Kidney (tissue), 14 donors: ENCODE data around the gene MUC20. TPM values are rescaled to one million over a fixed set of nuclear protein-coding genes. Genes with fewer than 3 reads are reported as not detected.

ENCODE experiments used
- DNase-seq, 5 donors: peaks; one replicate each; pipeline ENCODE4 v3.0.0-alpha.2; 2013 to 2020
- FAIRE-seq: peaks from 2 replicates; lab custom pipeline; 2012; peaks lifted over from hg19 to GRCh38; lab: Jason Lieb, UNC
- H3K27ac ChIP-seq, 2 donors: one replicate each; pipeline ENCODE4 v1.7.0; 2013; ENCODE audit warnings: low read depth in 2 of 2, low read length in 2 of 2, inconsistent platforms in 1 of 2
- H3K27me3 ChIP-seq: one replicate; pipeline ENCODE4 v1.7.1; 2013; ENCODE audit warnings: low read length, inconsistent platforms; ENCODE audit not compliant: control insufficient read depth, insufficient read depth
- H3K36me3 ChIP-seq, 3 donors: one replicate each; pipeline versions ENCODE4 v1.7.0 to v1.7.1; 2013; ENCODE audit warnings: low read length in 3 of 3, control low read depth in 1 of 3, inconsistent platforms in 1 of 3; ENCODE audit not compliant: insufficient read depth in 3 of 3, control insufficient read depth in 2 of 3
- H3K4me1 ChIP-seq, 3 donors: one replicate each; pipeline versions ENCODE4 v1.7.0 to v1.7.1; 2013; ENCODE audit warnings: low read length in 3 of 3, inconsistent platforms in 1 of 3, low read depth in 1 of 3; ENCODE audit not compliant: control insufficient read depth in 2 of 3, insufficient read depth in 2 of 3
- H3K4me3 ChIP-seq, 3 donors: one replicate each; pipeline versions ENCODE4 v1.7.0 to v1.8.1; 2013; ENCODE audit warnings: low read length in 3 of 3, control low read depth in 1 of 3, inconsistent platforms in 1 of 3
- H3K9ac ChIP-seq, 3 donors: one replicate each; pipeline versions ENCODE4 v1.7.0 to v1.7.1; 2013; ENCODE audit warnings: low read length in 3 of 3, control low read depth in 1 of 3, inconsistent platforms in 1 of 3
- H3K9me3 ChIP-seq, 3 donors: one replicate each; pipeline versions ENCODE4 v1.7.0 to v1.7.1; 2013; ENCODE audit warnings: low read length in 3 of 3, control low read depth in 1 of 3, inconsistent platforms in 1 of 3; ENCODE audit not compliant: control insufficient read depth in 2 of 3, insufficient read depth in 1 of 3
- CTCF ChIP-seq: IDR thresholded peaks from 3 replicates; pipeline ENCODE4 v1.5.1; 2012; ENCODE audit warnings: mild to moderate bottlenecking, moderate library complexity, borderline replicate concordance; ENCODE audit not compliant: insufficient read depth; ENCODE audit errors: extremely low read depth
- intact Hi-C: fragments of 100-400 bp; cut with DNase I; formaldehyde crosslinking; loops from one replicate; pipeline ENCODE4 v1.11.1; 2022
- polyA plus RNA-seq: library from polyadenylated mRNA; stranded (reverse); fragments of 350-450 nt; fragmentation: Illumina TruSeq; extraction: RNeasy Lipid Tissue Mini Kit (QIAGEN cat#74804); gene quantifications from one replicate; pipeline ENCODE4 v1.2.3, GENCODE V29; 2014; ENCODE audit warnings: low read depth, low replicate concordance; ENCODE audit not compliant: insufficient read depth
- total RNA-seq: library from RNA; stranded (reverse); fragmentation: NEBNext Ultra II Directional; extraction: Animal tissue kit (Norgen Biotek cat#: 25700); gene quantifications from one replicate; pipeline ENCODE4 v1.2.1, GENCODE V29; 2021
- donor health status: control.
- donor health status: control.
- donor health status: control.
- donor health status: control.
- donor health status: control.
- donor health status: DM: yes; HTN: yes; CAD: no.
- donor health status: Normal renal cell carcinoma (clear cell type).

MUC20 gene
- total and polyA plus RNA-seq, 2 donors from 2014 or later: 42.6 to 53.3 TPM

GRCh38 chr3:195715134-195715533 lies 5.6 kb upstream of the MUC20 start:
- no peaks in the 10 kb centered on the region for H3K4me1 ChIP-seq
- H3K9me3 ChIP-seq: no peaks in the 10 kb centered on the region
- no peak for TF ChIP-seq CTCF
- H3K36me3 ChIP-seq: peaks cover 0 to 30% (median 13%) of the 10 kb centered on the region in 3 donors
- no peaks in the 10 kb centered on the region for H3K27me3 ChIP-seq
- intact Hi-C loops: no loop called here
- H3K4me3 ChIP-seq: no peak overlapping the region
- DNase-seq (no peak), FAIRE-seq (no peak)
- H3K27ac ChIP-seq: no peak overlapping the region
- H3K9ac ChIP-seq: no peak overlapping the region

GRCh38 chr3:195715583-195716266 lies 5.1 kb upstream of the MUC20 start:
- TF ChIP-seq CTCF: no peak
- FAIRE-seq: no peak
- Histone ChIP-seq H3K27ac (peak overlapping the region in 1 of 2 donors; percentile 28), H3K9me3 (no peaks in the 10 kb centered on the region), H3K36me3 (peaks cover 0 to 30% (median 13%) of the 10 kb centered on the region in 3 donors), H3K4me1 (no peaks in the 10 kb centered on the region), H3K27me3 (no peaks in the 10 kb centered on the region), H3K4me3 (no peak overlapping the region), H3K9ac (no peak overlapping the region)
- intact Hi-C loops: no loop called here
- DNase-seq: peak in 1 of 5 donors; percentile 37

GRCh38 chr3:195717416-195717815 lies 3.4 kb upstream of the MUC20 start:
- no peaks in the 10 kb centered on the region for H3K27me3 ChIP-seq
- no peak overlapping the region for H3K9ac ChIP-seq
- DNase-seq (peak in 1 of 5 donors; percentile 60), FAIRE-seq (no peak)
- no peak for TF ChIP-seq CTCF
- no peak overlapping the region for H3K27ac ChIP-seq
- H3K4me3 ChIP-seq: no peak overlapping the region
- H3K36me3 ChIP-seq: peaks cover 0 to 17% (median 7%) of the 10 kb centered on the region in 3 donors
- peaks cover 0 to 2% (median 0%) of the 10 kb centered on the region in 3 donors for H3K4me1 ChIP-seq
- no peaks in the 10 kb centered on the region for H3K9me3 ChIP-seq
- intact Hi-C loops: no loop called here
